ENCODE data around the gene HMCN2.

The HMCN2 gene

DNA sequence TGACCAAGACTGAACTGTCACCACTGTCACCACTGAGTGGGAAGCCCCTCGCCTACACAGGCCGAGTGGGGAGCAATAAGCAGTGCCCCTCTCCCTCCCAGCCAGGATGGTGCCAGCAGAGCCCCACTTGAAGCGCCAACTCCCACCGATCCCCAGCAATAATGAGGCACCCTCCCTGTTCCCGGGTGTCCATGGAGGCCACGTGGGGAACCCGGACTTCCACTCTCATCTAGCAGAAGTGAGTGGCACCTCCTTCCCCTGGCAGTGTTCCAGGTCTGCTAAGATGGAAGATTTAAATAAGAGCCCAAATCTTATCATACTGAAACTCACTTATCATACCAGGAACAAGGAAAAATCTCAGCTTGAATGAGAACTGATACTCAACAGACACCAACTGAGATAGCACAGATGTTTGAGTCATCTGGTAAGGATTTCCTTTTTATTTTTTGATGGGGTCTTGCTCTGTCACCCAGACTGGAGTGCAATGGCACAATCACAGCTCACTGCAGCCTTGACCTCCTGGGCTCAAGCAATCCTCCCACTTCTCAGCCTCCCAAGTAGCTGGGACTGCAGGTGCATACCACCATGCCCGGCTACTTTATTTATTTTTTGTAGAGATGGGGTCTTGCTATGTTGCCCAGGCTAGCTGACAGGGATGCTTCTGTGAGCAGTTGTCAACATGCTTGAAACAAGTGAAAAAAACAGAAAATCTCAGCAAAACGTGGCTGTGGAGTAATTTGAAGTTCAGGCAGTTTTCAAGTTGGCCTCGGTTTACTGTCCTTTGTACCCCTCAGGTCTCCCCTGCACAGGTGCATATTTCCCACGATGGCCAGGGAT is 149.6 kb downstream of the HMCN2 start:
- DNase-seq (ENCODE audit: low read depth) = no peak
- H3K4me3 ChIP-seq (ENCODE audit: low read length) = no peak overlapping the region
- TF ChIP-seq, protein P1, sequence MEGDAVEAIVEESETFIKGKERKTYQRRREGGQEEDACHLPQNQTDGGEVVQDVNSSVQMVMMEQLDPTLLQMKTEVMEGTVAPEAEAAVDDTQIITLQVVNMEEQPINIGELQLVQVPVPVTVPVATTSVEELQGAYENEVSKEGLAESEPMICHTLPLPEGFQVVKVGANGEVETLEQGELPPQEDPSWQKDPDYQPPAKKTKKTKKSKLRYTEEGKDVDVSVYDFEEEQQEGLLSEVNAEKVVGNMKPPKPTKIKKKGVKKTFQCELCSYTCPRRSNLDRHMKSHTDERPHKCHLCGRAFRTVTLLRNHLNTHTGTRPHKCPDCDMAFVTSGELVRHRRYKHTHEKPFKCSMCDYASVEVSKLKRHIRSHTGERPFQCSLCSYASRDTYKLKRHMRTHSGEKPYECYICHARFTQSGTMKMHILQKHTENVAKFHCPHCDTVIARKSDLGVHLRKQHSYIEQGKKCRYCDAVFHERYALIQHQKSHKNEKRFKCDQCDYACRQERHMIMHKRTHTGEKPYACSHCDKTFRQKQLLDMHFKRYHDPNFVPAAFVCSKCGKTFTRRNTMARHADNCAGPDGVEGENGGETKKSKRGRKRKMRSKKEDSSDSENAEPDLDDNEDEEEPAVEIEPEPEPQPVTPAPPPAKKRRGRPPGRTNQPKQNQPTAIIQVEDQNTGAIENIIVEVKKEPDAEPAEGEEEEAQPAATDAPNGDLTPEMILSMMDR (IDR thresholded peaks at IDR 0.05; ENCODE audit: insufficient read depth, low read depth, low read length, missing control alignments) = no peak

DNA sequence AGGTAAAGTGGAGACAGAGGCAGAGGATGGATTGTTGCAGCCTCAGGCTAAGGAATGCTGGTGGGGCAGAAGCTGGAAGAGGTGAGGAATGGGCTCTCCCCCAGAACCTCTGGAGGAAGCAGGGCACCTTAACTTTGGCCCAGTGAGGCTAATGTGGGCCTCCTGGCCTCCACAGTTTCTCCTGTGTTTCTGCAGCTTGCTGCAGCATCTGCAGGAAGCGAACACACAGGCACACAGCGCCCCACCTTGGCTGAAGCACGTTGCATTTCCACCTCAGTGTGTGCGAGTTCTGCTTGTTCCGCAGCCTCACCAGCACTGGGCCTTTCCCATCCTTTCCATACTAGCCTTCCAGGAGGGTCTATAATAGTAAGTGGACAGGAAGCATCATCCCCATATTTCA is 152.0 kb downstream of the HMCN2 start:
- no peak overlapping the region for H3K4me3 ChIP-seq (ENCODE audit: low read length)
- peak; percentile 20 for DNase-seq (ENCODE audit: low read depth)
- TF ChIP-seq, protein P1 (IDR thresholded peaks at IDR 0.05; ENCODE audit: insufficient read depth, low read depth, low read length, missing control alignments) = no peak

DNA sequence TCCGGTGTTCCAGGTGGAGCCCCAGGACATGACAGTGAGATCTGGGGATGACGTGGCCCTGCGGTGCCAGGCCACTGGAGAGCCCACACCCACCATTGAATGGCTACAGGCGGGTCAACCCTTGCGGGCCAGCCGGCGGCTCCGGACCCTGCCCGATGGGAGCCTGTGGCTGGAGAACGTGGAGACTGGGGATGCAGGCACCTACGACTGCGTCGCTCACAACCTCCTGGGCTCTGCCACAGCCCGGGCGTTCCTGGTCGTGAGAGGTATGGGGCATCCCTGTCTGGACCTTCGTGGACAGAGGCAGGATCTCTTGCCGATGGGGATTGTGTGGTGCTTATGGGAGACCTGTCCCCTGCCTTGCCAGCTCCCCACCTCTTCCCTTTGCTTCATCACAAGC is 153.2 kb downstream of the HMCN2 start:
- H3K4me3 ChIP-seq (ENCODE audit: low read length) = no peak overlapping the region
- TF ChIP-seq, protein P1 (IDR thresholded peaks at IDR 0.05; ENCODE audit: insufficient read depth, low read depth, low read length, missing control alignments) = no peak

DNA sequence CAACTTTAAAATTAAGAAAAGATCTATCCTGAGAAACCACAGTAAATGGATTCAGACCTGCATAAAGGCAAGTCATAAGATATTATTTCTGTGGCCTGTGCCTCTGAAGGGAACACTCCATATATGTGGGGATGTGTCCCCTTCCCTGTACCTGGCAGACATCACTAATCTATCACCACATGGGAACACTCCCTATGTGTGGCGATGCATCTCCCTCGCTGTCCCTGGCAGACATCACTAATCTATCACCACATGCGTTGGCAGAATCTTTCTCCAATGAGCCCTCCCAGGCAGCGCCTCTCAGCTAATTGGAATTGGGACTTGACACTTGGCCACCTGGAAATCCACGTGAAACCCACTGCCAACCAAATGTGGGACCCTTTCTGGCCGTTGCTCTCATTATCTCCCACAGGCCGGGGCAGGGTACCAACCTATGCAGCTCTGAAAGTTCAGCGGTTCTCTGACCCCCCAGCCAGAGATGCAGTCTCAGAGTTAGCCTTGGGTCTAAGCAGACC is 154.0 kb downstream of the HMCN2 start:
- DNase-seq (ENCODE audit: low read depth) = no peak
- TF ChIP-seq, protein P1 (IDR thresholded peaks at IDR 0.05; ENCODE audit: insufficient read depth, low read depth, low read length, missing control alignments) = no peak
- no peak overlapping the region for H3K4me3 ChIP-seq (ENCODE audit: low read length)

More for the DNA sequence above, 153.2 kb downstream of the HMCN2 start:
- no peak for DNase-seq (ENCODE audit: low read depth)

DNA sequence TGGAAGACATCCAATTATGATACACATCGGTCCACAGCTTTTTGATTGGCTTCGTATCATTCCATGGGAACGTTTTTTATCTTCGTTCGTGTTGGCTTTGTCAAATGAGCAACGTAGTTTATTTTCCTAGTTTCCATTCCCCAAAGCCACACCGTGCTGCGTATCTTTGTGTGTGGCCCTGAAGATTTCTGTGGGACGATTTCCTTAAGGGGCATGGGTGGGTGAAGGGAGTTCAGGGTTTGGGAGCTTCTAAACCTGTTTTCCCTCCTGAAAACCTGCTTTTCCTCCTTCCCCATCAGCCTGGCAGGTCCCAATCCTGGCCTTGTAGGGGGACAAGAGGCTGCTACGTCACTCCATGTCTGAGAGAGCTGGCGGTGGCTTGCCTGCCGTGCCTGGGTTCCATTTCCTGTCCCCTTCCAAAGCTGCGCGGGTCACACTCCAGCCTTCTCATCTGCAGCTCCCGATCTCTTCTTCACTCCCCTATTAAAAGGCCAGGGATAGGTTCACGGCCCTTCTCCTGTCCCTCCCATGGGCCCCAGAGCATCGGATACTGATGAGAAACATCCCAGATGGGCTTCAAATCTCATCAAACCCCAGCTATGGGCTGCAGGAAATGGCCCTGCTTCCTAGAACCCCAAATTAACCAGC is 155.7 kb downstream of the HMCN2 start:
- no peak overlapping the region for H3K4me3 ChIP-seq (ENCODE audit: low read length)
- DNase-seq (ENCODE audit: low read depth) = no peak
- TF ChIP-seq, protein P1 (IDR thresholded peaks at IDR 0.05; ENCODE audit: insufficient read depth, low read depth, low read length, missing control alignments) = no peak

DNA sequence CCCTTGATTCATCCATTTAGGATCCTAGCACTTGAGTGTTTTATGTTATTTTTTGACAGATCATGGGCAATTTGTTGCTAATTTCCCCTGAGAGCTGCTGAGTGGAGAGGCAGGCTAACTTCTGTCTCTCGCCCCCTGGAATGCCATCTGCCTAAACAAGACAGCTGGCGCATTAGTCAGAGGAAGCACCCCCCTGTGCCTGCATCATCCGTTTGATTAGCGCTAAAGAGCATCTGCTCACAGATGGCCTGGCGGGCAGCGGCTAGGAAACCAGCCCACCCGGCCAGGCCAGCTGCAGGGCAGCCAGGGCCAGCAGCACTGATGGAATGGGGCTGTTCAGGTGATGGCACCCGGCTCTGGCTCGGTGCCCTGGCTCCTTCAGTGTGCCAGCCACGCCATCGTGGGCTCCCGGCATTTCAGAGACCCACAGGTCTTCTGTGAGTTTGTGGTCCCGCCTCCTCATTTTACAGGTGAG is 156.3 kb downstream of the HMCN2 start:
- H3K4me3 ChIP-seq (ENCODE audit: low read length) = no peak overlapping the region
- DNase-seq (ENCODE audit: low read depth) = peak; percentile 38
- TF ChIP-seq, protein P1 (IDR thresholded peaks at IDR 0.05; ENCODE audit: insufficient read depth, low read depth, low read length, missing control alignments) = no peak

All from epithelial cell of esophagus (primary cell).